ENCODE data around the gene PRR5L.

The PRR5L gene

DNA sequence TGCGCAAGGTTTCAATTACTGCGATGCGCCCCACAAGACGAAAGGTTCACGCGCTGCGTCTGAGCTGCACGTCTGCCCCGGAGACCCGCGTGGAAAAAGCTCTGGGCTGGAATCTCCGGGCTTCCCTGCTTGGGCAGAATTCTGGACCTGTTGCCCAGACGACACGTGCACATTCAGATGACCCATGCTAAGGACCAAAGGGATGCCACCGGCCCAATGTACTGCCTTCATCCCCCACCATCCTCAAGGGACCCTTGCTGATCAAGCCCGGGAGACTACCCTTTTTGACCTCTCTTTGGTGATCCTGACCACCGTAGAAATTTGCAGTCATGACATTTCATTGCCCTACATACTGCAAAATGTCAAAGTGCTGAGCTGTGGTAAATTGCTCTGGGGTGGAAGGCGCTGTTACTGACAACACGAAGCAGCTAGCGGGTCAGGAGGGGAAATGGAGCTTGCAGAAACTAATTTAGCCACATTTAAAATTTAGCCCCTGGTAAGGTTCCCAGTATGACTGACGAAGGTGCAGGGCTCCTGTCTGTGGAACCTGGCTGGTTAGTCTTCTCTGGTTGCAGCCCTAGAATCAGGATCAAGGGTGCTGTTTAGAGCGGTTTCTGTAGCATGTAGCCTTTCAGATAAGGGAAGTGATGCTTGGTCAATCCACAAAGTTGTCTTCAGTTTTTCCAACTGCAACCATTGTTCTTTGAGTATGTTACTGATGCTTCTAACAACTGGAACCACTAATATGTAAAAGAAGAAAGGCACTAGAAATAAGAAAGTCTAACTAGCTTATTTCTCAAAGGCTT lies 81.9 kb downstream of the PRR5L start:
- no peak for DNase-seq (ENCODE audit: low spot score)

DNA sequence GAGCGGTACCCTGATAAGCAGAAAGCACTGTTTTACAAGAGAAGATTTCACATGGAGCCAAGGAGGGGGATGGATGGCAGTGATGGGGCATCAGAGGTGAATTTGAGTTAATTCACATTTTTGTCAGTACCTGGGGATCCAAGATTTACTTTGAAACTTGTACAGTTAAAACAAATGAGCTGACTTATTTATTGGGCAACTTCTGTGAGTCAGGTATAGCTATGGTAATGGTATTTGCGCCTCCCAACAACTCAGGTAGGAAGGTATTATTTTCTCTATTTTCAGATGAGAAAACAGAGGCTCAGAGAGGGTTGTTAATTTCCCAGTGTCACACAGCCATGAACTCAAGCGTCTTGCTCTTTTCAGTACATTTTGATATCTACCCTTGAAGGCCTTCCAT lies 83.6 kb downstream of the PRR5L start:
- no peak for DNase-seq (ENCODE audit: low spot score)

DNA sequence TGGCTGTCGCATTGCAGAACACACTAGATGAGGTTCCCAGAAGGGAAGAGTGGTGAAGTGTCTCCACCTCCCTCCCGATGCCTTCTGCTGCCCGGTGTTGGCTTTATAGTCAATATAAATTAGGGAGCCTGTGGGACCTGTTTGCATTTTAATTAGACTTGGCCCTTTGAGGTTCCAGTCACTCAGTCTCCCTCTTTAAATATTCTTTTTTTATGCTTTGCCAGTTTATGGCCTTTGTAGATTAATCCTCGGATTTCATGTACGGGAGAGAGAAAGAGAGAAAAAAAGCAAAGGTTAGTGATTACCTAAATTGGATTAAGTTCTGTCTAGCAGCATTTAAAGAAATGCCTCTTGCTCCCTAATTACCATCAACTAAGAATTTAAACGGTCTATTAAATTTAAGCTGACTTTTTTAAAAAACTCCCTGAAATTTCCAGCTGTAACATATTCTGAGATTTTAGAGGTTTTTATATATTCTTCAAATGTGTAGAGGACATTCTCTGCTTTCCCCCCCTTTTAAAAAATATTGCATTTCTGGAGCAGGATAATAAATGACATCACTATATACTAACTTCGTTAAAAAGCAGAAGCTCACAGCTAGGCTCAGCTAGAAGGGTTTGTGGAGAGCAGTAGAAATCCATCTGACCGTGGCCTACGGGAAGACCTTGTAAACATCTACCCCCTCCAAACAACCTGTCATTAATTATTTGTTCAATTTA lies 84.4 kb downstream of the PRR5L start:
- no peak for DNase-seq (ENCODE audit: low spot score)

DNA sequence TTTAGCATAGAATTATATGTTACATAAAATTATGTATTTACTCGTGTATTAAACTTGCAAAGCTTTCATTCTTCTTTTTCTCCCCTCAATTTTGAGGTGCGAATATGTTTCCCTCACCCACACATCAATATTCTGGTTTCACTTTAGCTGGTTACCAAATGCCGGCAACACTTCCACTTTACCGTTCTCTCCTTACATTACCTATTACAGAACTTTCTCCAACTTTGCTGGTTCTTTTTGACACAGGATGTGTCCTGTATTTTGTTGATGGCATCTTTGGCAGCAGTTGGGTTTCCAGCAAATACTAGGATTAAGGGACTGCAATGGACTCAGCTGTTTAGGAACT lies 84.9 kb downstream of the PRR5L start:
- no peak for DNase-seq (ENCODE audit: low spot score)

DNA sequence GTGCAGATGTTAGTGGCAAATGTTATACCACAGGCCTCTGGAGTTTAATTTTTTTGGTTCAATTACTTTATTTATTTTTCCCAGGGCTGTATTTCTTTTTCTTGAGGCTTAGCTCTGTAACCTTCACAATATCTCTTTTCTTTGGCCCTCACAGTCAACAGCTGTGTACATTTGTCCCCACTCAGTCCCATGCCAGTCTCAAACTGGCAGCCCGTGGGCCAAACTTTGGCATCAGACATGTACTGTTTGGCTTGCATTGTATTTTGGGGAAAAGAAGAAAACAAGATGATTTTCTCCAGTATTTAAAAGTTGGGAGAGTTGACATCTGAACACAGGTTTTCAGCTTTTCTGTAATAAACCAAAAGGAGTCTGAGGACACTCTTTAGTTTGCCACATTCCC lies 87.1 kb downstream of the PRR5L start:
- no peak for DNase-seq (ENCODE audit: low spot score)

DNA sequence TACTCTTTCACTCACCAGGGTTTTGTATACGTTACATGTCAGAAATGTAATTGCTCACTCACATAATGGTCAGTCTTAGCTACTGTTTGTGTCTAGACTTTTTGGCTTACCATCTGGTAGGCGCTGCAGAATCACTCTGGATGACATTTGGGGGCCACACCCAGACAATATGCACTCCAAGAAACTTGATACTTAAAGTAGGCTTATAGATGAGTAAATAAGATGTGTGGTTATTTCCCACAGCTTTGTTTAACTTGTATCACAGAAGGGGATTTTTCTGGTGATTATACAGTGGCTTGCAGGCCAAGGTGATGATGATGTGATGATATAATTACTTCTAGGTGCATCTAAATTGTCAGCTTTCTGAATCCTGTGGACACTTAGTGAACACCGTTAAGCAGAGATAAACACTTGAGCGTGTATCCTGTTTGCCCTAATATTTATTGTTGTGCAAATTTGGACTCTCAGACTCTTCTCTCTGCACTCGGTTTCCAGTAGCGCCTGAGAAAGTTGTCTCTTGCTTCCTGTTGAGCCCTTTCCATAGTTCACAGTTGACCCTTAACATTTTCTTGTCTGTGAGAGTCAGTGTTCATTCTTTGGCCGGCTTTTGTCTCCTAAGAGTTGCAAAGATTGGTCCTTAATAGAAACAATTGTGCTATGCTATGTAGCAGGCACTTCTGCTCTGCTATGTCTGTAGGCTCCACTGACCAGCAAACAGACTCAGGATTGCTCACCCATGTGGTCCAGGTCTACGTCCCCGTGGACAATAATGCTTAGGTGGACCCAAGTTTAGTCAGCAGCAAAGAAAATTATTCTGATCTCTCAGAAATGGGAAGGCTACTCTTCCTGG lies 89.3 kb downstream of the PRR5L start:
- no peak for DNase-seq (ENCODE audit: low spot score)

DNA sequence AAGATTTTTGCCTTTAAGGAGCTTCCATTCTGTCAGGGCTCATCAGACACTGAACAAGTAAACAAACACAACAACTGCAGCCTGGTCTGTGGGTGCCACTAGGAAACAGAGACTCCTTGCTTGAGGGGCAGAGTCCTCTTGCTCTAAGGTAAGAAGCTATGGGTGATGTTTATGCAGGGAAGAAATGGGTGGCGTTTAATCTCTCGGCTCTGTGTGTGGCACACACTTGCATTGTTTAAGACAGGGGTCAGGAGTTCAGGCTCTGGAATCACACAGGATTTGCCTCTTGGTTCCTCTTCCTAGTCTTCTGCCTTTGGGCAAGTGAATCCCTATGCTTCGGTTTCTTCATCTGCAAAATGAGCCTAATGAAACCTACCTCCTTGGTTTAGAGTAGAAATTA lies 90.3 kb downstream of the PRR5L start:
- DNase-seq (ENCODE audit: low spot score), result no peak

DNA sequence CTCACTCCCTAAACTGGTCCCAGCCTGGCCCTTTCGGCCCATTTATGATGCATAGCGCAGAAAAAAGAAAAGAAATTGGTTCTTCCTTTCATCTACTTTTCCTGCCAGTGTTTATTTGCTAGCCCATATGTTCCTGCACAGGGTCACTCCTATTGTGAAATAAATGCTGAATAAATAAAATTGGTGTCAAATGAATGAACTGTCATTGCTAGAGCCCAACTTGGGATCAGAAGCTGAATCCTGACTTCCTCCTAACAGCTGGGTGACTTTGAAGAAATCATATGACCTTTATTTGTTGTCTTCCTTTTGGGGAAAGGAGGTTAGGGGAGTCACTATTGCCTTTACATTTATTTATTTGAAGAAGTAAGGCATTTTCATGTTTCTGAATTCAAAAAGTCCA lies 92.0 kb downstream of the PRR5L start:
- no peak for DNase-seq (ENCODE audit: low spot score)

DNA sequence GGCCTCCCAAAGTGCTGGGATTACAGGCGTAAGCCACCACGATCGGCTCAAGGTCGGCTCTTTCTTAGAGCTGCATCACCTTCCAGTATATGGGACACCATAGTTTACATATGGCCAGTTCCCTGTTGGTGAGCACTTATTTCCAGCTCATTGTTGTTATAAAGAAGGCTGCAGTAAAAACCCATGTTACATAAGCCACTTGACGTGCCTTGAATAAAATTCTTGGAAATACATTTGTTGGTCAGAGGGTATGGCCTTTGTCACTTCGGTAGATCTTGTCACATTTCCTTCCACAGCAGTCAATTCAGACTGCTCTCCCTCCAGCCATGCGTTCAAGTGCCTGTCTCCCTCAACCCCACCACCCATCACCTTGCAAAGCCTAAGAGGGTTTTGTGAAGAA lies 92.9 kb downstream of the PRR5L start:
- DNase-seq (ENCODE audit: low spot score), result no peak

DNA sequence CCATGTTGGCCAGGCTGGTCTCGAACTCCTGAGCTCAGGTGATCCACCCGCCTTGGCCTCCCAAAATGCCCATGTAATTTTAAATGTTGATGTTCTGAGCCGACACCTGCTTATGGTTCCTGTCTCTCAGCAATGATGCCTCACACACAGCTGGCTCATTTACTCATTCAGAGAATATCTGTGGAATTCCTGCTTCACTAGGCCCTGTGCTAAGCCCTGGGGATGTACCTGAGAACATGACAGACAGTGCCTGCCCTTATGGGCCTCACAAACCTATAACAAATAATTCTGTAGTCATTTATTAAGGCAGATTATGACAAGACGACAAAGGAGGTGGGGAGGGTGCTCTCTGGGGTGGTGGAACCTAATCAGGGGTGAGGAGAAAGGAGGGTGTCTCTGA lies 93.7 kb downstream of the PRR5L start:
- DNase-seq (ENCODE audit: low spot score), result no peak

DNA sequence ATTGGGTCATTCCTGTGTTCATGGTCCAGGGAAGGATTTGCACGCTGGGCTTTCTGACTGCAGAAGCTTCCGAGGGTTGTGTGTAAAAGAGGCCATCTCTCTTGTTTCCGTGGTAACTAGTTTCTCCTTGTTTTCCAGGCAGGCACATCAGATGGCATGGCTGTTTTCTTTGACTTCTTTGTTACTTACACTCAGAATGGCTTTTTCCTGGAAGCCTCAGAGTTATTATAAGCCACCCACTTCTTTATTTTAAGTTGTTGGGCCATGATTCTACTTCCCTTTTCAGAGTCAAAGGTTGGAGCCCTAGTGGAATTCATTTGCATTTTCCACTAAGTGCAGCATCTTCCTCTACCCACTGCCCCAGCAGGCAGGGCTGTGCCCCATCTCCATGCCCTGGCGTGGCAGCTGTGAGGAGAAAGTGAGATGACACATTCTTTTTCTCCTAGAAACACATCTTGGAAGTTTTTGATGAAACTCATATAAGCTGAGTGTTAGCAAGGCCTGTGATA lies 94.9 kb downstream of the PRR5L start:
- no peak for DNase-seq (ENCODE audit: low spot score)

DNA sequence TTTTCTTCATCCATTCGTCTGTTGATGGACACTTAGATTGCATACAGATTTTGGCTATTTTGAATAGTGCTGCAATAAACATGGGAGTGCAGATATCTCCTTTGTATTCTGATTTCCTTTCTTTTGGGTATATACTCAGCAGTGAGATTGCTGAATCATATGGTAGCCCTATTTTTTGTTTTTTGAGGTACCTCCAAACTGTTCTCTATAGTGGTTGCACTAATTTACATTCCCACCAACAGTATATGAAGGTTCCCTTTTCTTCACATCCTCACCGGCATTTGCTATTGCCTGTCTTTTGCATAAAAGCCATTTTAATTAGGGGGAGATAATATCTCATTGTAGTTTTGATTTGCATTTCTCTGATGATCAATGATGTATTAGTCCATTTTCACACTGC lies 96.1 kb downstream of the PRR5L start:
- DNase-seq (ENCODE audit: low spot score), result no peak

DNA sequence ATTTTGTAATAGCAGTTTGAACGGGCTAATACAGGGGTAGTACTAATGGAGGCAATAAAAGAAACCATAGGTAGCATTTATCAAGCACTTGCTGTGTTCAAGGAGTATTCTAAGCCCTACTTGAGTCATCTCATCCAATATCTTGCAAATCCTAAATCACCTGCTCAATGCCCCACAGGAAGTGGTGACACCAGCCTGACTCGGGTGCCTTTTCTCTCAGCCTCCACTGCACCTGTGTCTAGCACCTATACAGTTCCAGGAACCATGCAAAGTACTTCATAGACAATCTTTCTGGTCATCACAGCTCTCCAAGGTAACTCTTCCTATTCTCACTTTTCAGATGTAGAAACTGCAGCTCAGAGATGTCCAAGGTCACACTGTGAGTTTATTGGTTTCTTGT lies 98.0 kb downstream of the PRR5L start:
- no peak for DNase-seq (ENCODE audit: low spot score)

DNA sequence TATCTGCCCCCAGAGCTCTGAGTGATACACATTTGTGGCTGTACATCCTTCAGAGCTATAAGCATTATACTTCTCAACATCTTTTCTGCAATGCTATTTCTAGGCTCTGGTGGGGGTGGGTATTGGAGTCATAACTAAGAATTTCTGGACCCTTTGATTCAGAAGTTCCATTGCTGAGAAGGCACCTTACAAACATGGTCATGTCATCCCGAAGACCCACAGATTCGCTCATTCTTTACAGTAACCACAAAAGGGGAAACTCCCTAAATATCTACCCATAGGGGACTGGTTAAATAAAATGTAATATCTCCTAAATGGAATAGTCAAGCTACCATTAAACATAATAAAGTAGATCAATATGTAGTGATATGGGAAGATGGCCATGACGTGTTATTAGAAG lies 98.8 kb downstream of the PRR5L start:
- DNase-seq (ENCODE audit: low spot score), result no peak

DNA sequence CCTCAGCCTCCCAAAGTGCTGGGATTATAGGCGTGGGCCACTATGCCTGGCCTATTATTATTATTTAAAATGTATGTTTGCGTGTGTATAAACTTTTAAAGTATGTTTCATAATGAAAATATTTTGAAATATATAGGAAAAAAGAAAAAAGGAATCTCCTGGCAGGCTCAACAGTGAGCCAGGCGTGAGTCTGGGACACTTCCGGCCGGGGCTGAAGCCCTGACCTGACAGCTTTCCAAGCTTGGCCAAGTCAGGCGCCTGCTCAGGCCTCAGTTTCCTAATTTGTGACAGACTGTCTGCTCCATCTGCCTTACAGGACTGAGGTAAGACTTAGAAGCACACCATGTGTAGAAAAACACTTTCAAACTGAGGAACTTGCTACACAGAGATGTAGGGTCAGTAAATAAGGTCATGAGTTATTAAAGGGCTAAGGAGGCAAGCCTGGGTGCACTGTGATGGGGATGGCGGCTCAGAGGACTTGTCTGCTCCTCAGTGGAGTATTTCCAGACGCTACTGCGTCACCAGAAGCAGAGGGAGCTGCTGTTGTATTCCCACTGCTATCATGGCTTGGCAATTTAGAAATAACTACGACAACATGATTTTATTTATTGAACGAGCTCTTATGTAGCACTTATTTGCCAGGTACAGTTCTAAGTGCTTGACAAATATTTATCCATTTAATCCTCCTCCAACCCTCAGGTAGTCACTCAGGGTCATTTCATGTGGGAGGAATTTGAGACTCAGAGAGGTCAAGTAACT lies 100.1 kb downstream of the PRR5L start:
- no peak for DNase-seq (ENCODE audit: low spot score)

DNA sequence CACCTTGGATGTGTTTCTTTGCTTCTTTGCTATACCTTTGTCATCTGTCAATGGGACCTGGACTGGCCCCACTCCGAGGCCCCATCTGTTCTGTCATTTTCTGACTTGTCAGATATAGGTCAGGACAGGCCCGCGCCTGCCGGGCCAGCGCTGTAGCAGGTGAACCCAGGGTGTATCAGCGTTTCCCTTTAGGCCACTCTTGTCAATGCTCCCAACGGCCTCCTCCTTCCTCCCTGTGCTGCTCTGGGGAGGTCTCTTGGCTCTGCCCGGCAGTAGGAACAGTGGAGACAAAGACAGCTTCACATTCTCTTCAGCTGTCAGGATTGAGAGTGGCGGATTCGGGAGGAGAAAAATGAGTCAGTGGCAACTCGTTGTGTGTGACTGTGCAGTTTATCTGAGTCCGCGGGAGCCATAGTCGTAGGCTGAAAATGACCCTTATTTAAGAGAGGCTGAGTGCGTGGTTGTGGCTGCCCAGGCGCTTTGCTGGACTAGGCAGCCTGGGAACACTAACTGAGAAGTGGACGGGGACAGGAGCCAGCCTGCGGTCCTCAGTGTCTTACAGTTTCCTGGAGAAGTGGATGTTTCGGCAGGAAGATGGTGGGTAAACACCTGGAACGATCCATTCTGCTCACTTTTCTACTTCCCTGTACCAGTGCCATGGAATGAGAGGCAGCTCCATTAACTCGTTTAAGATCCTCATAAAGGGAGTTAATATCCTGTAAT lies 102.3 kb downstream of the PRR5L start:
- DNase-seq (ENCODE audit: low spot score), result no peak

DNA sequence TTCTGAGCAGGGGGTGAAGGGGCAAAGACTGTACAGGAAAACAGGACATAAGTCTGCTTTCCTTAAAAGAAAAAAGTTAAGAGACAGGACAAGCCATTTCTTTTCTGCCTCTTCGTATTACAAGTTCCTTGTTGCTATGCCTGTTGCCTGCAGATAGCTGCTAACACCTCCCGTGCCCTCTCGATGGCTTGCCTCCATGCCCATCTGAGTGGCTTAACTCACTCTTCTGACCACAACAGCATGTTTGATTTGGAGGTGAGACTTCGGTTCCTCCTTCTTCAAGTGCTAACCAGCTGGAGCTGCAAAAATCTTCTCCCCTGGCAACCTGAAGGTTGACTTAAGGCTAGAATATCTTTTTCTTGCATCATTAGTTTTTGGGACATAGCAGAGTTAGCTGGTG lies 103.1 kb downstream of the PRR5L start:
- DNase-seq (ENCODE audit: low spot score), result no peak

DNA sequence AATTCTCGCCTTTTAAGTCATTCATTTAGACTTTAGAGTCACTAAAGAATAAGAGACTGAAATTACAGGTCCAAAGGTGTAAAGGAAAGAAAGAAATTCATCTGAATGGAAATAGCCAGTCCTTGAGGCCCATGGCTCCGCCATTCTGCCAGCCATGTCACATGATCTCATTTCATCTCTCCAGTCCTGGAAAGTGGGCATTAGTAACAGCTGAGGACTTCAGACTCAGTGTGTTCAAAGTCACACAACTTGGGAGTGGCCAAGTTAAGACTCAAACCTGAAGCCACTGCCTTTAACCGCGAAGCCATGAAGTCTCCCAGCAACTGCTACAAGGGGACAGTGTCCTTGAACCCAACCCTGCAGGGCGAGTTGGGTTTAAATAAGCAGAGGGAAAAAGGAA lies 103.7 kb downstream of the PRR5L start:
- no peak for DNase-seq (ENCODE audit: low spot score)

DNA sequence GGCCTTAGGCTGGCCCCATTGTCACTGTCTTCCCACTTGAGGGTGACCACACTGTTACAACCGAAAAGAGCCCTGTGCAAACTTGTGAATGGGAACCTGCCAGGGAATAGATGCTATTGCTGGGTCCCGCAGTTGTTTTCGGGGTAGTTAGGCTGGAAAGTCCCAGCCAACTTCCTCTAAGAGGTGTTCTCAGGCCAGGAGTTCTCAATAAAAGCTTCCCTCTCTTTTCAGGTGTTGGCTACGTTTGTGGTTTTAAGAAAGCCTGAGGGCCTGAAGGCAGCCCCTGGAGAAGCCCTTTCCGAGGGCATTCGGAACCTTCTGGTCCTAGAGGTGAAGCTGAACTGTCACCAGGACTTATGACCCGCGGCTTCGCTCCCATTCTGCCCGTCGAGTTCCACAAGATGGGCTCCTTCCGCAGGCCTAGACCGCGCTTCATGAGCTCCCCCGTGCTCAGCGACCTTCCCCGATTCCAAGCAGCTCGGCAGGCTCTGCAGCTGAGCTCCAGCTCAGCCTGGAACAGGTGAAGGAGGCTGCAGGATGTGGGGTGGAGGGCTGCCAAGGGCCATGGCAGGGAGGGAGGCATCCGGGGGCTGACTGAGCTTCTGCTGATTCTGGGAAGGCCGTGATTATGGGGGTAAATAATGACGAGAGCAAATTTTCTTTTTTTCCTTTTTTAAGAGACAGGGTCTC lies 104.8 kb downstream of the PRR5L start:
- no peak for DNase-seq (ENCODE audit: low spot score)

DNA sequence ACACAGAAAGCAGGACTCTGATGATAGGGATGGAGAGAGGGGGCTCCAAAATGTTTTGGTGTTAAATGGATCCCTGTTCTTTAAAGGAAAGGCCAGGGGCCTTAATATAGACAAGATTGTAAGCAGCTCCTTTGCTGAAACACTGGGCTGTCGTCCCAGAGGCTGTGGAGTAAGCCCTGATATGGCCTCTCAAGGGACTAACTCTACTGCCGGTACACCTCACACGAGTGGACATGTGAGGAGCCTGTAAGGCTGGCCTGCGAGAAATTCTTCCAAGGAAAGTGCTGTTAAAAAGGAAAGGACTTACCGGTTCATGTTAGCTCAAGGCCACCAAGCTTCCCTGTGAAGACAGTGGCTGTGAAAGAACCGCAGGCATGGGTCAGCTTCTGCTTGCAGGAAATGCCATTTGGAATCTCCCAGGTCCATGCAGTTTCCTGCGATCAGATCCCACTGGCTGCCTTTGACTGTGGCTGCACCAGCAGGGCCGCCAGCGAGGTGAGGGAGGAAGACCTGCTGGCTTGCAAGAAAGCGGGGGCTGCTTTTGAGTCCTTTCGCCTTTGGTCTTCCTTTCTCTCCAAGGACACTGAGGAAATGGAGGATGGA lies 106.6 kb downstream of the PRR5L start:
- no peak for DNase-seq (ENCODE audit: low spot score)

All from HuH-7 (cell line).